NOMO-1 treated with DMSO at 0.1 percent for 48 hours (cell line): Measurements from ENCODE around the gene DUX4.
"Not testable (repeated sequence)": the region's sequence is repeated elsewhere in the genome, so short reads cannot be mapped to it uniquely, and the experiment has no call there.

ENCODE experiments used
- DNase-seq: peaks from one replicate; lab custom pipeline; 2025; ENCODE audit not compliant: unreplicated experiment; lab: John Stamatoyannopoulos, UW

The DUX4 gene

DNA sequence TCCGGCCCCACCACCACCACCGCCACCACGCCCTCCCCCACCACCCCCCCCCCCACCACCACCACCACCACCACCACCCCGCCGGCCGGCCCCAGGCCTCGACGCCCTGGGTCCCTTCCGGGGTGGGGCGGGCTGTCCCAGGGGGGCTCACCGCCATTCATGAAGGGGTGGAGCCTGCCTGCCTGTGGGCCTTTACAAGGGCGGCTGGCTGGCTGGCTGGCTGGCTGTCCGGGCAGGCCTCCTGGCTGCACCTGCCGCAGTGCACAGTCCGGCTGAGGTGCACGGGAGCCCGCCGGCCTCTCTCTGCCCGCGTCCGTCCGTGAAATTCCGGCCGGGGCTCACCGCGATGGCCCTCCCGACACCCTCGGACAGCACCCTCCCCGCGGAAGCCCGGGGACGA, at the start of gene DUX4:
DUX4 (plus strand) TSS at position 347 of the 400 bp plus-strand sequence; CDS start at position 347, 0 bp downstream.
- DNase-seq: not testable (repeated sequence)

DNA sequence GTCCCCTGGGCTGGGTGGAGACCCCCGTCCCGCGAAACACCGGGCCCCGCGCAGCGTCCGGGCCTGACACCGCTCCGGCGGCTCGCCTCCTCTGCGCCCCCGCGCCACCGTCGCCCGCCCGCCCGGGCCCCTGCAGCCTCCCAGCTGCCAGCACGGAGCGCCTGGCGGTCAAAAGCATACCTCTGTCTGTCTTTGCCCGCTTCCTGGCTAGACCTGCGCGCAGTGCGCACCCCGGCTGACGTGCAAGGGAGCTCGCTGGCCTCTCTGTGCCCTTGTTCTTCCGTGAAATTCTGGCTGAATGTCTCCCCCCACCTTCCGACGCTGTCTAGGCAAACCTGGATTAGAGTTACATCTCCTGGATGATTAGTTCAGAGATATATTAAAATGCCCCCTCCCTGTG, 1.9 kb downstream of the DUX4 start:
- not testable (repeated sequence) for DNase-seq

DNA sequence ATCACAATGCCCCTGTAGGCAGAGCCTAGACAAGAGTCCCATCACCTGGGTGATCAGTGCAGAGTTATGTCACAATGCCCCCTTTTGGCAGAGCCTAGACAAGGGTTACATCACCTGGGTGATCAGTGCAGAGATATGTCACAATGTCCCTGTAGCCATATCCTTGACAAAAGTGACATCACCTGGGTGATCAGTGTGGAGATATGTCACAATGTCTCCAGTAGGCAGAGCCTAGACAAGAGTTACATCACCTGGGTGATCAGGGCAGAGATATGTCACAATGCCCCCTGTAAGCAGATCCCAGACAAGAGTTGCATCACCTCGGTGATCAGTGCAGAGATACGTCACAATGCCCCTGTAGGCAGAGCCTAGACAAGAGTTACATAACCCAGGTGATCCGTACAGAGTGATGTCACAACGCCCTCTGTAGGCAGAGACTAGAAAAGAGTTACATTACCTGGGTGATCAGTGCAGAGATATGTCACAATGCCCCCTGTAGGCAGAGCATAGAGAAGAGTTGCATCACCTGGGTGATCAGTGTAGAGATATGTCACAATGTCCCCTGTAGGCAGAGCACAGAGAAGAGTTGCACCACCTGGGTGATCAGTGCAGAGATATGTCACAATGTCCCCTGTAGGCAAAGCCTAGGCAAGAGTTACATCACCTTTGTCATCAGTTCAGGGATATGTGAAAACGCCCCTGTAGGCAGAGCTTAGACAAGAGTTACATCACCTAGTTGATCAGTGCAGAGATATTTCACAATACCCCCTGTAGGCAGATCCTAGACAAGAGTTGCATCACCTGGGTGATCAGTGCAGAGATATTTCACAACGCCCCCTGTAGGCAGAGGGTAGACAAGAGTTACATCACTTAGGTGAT, 4.4 kb downstream of the DUX4 start:
- DNase-seq: not testable (repeated sequence)

DNA sequence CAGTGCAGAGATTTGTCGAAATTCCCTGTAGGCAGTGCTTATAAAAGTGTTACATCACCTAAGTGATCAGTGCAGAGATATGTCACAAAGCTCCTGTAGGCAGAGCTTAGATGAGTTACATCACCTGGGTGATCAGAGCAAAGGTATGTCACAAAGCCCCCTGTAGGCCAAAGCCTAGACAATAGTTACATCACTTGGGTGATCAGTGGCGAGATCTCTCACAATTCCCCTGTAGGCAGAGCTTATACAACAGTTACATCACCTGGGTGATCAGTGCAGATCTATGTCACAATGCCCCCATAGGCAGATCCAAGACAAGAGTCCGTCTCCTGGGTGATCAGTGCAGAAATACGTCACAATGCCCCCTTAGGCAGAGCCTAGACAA, 5.0 kb downstream of the DUX4 start:
- not testable (repeated sequence) for DNase-seq

DNA sequence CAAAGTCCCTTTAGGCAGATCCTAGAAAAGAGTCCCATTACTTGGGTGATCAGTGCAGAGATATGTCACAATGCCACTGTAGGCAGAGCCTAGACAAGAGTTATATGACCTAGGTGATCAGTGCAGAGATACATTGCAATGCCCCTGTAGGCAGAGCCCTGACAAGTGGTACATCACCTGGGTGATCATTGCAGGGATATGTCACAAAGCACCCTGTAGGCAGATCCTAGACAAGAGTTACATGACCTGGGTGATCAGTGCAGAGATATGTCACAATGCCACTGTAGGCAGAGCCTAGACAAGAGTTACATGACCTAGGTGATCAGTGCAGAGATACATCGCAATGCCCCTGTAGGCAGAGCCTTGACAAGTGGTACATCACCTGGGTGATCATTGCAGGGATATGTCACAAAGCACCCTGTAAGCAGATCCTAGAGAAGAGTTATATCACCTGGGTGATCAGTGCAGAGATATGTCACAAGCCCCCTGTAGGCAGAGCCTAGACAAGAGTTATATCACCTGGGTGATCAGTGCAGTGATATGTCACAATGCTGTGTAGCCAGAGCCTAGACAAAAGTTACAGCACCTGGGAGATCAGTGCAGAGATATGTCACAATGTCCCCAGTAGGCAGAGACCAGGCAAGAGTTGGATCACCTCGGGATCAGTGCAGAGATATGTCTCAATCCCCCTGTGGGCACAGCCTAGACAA, 5.6 kb downstream of the DUX4 start:
- DNase-seq: not testable (repeated sequence)

DNA sequence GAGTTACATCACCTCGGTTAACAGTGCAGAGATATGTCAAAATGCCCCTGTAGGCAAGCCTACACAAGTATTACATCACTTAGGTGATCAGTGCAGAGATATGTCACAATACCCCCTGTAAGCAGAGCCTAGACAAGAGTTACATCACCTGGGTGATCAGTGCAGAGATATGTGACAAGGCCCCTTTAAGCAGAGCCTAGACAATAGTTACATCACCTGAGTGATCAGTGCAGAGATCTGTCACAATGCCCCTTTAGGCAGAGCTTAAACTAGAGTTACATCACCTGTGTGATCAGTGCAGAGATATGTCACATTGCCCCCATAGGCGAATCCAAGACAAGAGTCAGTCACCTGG, 6.1 kb downstream of the DUX4 start:
- not testable (repeated sequence) for DNase-seq

DNA sequence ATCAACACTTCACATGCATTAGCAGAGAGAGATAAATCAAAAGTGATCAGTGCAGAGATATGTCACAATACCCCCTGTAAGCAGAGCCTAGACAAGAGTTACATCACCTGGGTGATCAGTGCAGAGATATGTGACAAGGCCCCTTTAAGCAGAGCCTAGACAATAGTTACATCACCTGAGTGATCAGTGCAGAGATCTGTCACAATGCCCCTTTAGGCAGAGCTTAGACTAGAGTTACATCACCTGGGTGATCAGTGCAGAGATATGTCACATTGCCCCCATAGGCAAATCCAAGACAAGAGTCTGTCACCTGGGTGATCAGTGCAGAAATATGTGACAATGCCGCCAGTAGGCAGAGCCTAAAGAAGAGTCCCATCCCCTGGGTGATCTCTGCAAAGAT, 7.4 kb downstream of the DUX4 start:
- DNase-seq: not testable (repeated sequence)

DNA sequence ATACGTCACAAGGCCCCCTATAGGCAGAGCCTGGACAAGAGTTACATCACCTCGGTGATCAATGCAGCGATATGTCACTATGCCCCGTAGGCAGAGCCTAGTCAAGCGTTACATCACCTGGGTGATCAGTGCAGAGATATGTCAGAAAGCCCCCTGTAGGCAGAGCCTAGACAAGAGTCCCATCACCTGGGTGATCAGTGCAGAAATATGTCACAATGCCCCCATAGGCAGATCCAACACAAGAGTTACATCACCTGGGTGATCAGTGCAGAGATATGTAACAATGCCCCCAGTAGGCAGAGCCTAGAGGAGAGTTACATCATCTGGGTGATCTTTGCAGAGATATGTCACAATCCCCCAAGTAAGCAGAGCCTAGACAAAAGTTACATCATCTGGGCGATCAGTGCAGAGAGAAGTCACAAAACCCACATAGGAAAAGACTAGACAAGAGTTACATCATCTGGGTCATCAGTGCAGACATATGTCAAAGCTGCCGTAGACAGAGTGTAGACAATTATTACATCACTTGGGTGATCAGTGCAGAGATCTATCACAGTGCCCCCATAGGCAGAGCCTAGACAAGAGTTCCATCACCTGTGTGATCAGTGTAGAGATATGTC, 8.0 kb downstream of the DUX4 start:
- not testable (repeated sequence) for DNase-seq

DNA sequence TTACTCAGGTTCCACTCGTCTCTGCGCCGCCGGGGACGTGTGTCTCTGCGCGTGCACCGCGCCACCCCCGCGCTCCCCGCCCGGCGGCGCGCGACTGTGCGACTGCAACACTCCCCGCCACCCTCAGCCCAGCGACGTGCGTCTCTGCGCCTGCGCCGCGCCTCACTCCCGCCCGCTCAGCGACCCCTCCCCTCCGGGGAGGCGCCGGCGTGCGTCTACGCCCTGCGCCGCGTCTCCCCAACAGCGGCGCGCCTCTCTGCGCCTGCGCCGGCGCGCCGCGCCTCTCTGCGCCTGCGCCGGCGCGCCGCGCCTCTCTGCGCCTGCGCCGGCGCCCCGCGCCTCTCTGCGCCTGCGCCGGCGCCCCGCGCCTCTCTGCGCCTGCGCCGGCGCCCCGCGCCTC, 29.9 kb downstream of the DUX4 start:
- not testable (repeated sequence) for DNase-seq
